PC-3 (cell line): Measurements from ENCODE around the gene DNAH5.

Source experiments
- EZH2 ChIP-seq: fragments of 300-600 bp; sonication (generic); IDR thresholded peaks from one replicate; pipeline ENCODE4 v1.6.1; 2017; ENCODE audit warnings: antibody characterized with exemption, mild to moderate bottlenecking, low read length; ENCODE audit not compliant: unreplicated experiment
- EZH2phosphoT487 ChIP-seq: fragments of 300-600 bp; sonication (generic); IDR thresholded peaks from 2 replicates; pipeline ENCODE4 v1.6.1; 2018; ENCODE audit warnings: mild to moderate bottlenecking, antibody characterized with exemption, low read length, borderline replicate concordance
- TF ChIP-seq, protein P1 (sequence below): fragments of 300-600 bp; sonication (generic); conservative IDR thresholded peaks from 2 replicates; pipeline ENCODE4 v1.5.1; 2017; ENCODE audit warnings: antibody characterized with exemption, low read depth, mild to moderate bottlenecking, low read length

GRCh38 chr5:13910637-13911288, 33.7 kb downstream of the DNAH5 start:
- TF ChIP-seq, protein P1, sequence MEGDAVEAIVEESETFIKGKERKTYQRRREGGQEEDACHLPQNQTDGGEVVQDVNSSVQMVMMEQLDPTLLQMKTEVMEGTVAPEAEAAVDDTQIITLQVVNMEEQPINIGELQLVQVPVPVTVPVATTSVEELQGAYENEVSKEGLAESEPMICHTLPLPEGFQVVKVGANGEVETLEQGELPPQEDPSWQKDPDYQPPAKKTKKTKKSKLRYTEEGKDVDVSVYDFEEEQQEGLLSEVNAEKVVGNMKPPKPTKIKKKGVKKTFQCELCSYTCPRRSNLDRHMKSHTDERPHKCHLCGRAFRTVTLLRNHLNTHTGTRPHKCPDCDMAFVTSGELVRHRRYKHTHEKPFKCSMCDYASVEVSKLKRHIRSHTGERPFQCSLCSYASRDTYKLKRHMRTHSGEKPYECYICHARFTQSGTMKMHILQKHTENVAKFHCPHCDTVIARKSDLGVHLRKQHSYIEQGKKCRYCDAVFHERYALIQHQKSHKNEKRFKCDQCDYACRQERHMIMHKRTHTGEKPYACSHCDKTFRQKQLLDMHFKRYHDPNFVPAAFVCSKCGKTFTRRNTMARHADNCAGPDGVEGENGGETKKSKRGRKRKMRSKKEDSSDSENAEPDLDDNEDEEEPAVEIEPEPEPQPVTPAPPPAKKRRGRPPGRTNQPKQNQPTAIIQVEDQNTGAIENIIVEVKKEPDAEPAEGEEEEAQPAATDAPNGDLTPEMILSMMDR: no peak
- TF ChIP-seq EZH2phosphoT487: no peak
- no peak for TF ChIP-seq EZH2
